Neural cell (in vitro differentiated cells): ENCODE data around the gene ZNF440. TPM values are rescaled to one million over a fixed set of nuclear protein-coding genes. Genes with fewer than 3 reads are reported as not detected.
"Not testable (repeated sequence)": the region's sequence is repeated elsewhere in the genome, so short reads cannot be mapped to it uniquely, and the experiment has no call there.

Experiments used
- H2AFZ ChIP-seq: fragments of 200-600, 300-800 bp; sonication (generic), shearing (Covaris generic); 2 replicates; pipeline ENCODE4 v1.6.0; 2014; ENCODE audit warnings: low read depth, mild to moderate bottlenecking, antibody characterized with exemption, low read length, moderate library complexity
- H3F3A ChIP-seq: fragments of 200-600 bp; shearing (Covaris generic); 2 replicates; pipeline ENCODE4 v1.6.1; 2016; ENCODE audit warnings: mild to moderate bottlenecking, moderate library complexity, mixed read lengths, antibody characterized with exemption, low read length; ENCODE audit not compliant: insufficient read depth, poor library complexity, severe bottlenecking
- H3K27ac ChIP-seq: fragments of 200-600, 300-800 bp; sonication (generic), shearing (Covaris generic); 2 replicates; pipeline ENCODE4 v1.5.1; 2014; ENCODE audit warnings: mild to moderate bottlenecking, low read length, moderate library complexity
- H3K27me3 ChIP-seq: fragments of 300-800, 200-600 bp; sonication (generic), shearing (Covaris generic); 2 replicates; pipeline ENCODE4 v1.6.0; 2014; ENCODE audit warnings: mild to moderate bottlenecking, low read depth, low read length, moderate library complexity; ENCODE audit not compliant: insufficient read depth
- H3K36me3 ChIP-seq: fragments of 300-800, 200-600 bp; sonication (generic), shearing (Covaris generic); 2 replicates; pipeline ENCODE4 v1.5.1; 2014; ENCODE audit warnings: mild to moderate bottlenecking, antibody characterized with exemption, low read length, moderate library complexity; ENCODE audit not compliant: insufficient read depth
- H3K4me2 ChIP-seq: fragments of 300-800, 200-600 bp; sonication (generic), shearing (Covaris generic); 2 replicates; pipeline ENCODE4 v1.6.0; 2014; ENCODE audit warnings: mild to moderate bottlenecking, low read length
- H3K4me3 ChIP-seq: fragments of 300-800, 200-600 bp; sonication (generic), shearing (Covaris generic); 2 replicates; pipeline ENCODE4 v1.5.1; 2014; ENCODE audit warnings: mild to moderate bottlenecking, low read length, moderate library complexity
- H3K79me2 ChIP-seq: fragments of 200-600 bp; shearing (Covaris generic); replicated peaks from 2 replicates; pipeline ENCODE4 v1.6.0; 2014; ENCODE audit warnings: mild to moderate bottlenecking, low read length, moderate library complexity; ENCODE audit not compliant: insufficient read depth
- H3K9ac ChIP-seq: fragments of 300-800, 200-600 bp; sonication (generic), shearing (Covaris generic); 2 replicates; pipeline ENCODE4 v1.6.1; 2016; ENCODE audit warnings: mild to moderate bottlenecking, low read length, mixed read lengths
- H3K9me2 ChIP-seq: fragments of 200-600 bp; shearing (Covaris generic); 2 replicates; pipeline ENCODE4 v1.6.1; 2016; ENCODE audit warnings: mild to moderate bottlenecking, low read length, mixed read lengths; ENCODE audit not compliant: insufficient read depth
- H3K9me3 ChIP-seq: fragments of 200-600, 300-800 bp; sonication (generic), shearing (Covaris generic); 2 replicates; pipeline ENCODE4 v1.6.1; 2016; ENCODE audit warnings: mild to moderate bottlenecking, mixed run types, low read length, moderate library complexity, mixed read lengths
- H4K20me1 ChIP-seq: fragments of 200-600 bp; shearing (Covaris generic); 2 replicates; pipeline ENCODE4 v1.6.1; 2016; ENCODE audit warnings: mild to moderate bottlenecking, mixed run types; ENCODE audit not compliant: insufficient read depth
- EP300 ChIP-seq: fragments of 450-650 bp; conservative IDR thresholded peaks from 2 replicates; pipeline ENCODE4 v1.6.1; 2014; ENCODE audit warnings: antibody characterized with exemption, mild to moderate bottlenecking, moderate library complexity; ENCODE audit not compliant: poor library complexity, severe bottlenecking
- EZH2 ChIP-seq: fragments of 200-600, 300-800 bp; shearing (Covaris generic), sonication (generic); IDR thresholded peaks from 2 replicates; pipeline ENCODE4 v1.6.1; 2014; ENCODE audit warnings: antibody characterized with exemption, low read length, borderline replicate concordance, mild to moderate bottlenecking; ENCODE audit not compliant: insufficient read depth, poor library complexity, severe bottlenecking
- MXI1 ChIP-seq: fragments of 450-650 bp; conservative IDR thresholded peaks from 2 replicates; pipeline ENCODE4 v1.6.1; 2014; ENCODE audit warnings: antibody characterized with exemption, mild to moderate bottlenecking; ENCODE audit not compliant: poor library complexity, severe bottlenecking
- POLR2AphosphoS5 ChIP-seq: IDR thresholded peaks from 2 replicates; pipeline ENCODE4 v1.6.1; 2012
- RAD21 ChIP-seq: fragments of 450-650 bp; conservative IDR thresholded peaks from 2 replicates; pipeline ENCODE4 v1.6.1; 2014; ENCODE audit warnings: antibody characterized with exemption, mild to moderate bottlenecking, moderate library complexity
- SMC3 ChIP-seq: fragments of 450-650 bp; conservative IDR thresholded peaks from 2 replicates; pipeline ENCODE4 v1.6.1; 2014; ENCODE audit warnings: antibody characterized with exemption, mild to moderate bottlenecking, moderate library complexity; ENCODE audit not compliant: poor library complexity
- TAF1 ChIP-seq: IDR thresholded peaks from 2 replicates; pipeline ENCODE4 v1.6.1; 2012; ENCODE audit warnings: low read depth
- polyA plus RNA-seq: library from polyadenylated mRNA; depleted of rRNA; stranded (reverse); fragments of >200 nt; gene quantifications from 2 replicates; pipeline ENCODE4 v1.2.3, GENCODE V29; 2014
- TF ChIP-seq, protein P1 (sequence below): fragments of 450-650 bp; IDR thresholded peaks from 2 replicates; pipeline ENCODE4 v1.5.1; 2014; ENCODE audit warnings: antibody characterized with exemption, mild to moderate bottlenecking, moderate library complexity; ENCODE audit not compliant: poor library complexity, severe bottlenecking
- TF ChIP-seq, protein P2 (sequence below): IDR thresholded peaks from 2 replicates; pipeline ENCODE4 v1.6.1; 2012; ENCODE audit warnings: borderline replicate concordance

The ZNF440 gene
- polyA plus RNA-seq, 1 donor from 2014 or later: 26.6 TPM

DNA sequence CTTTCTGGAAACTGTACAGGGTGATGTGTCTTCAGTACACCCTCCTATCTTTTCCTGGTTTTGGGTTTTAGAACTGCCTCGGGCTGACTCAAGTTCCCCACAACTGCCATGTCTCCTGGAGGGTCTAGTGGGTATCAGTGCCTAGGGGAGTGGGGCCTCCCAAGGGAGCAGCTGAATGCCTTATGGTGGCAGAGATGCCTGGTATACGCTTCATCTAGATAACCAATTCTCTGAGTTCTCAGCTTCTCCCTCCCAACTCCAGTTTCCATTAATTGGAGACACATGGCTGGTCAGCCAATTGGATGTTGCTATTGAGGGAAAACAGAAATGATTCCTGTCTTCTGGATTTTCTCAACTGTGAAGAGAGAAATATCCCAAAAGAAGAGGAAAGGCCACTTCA, 47.2 kb downstream of the ZNF440 start:
- H3K27ac ChIP-seq: no peak overlapping the region
- H3K4me2 ChIP-seq: no peak overlapping the region
- H3K36me3 ChIP-seq: no peaks in the 10 kb centered on the region
- H3K9me2 ChIP-seq: no peaks in the 10 kb centered on the region
- no peaks in the 10 kb centered on the region for H3F3A ChIP-seq
- H3K27me3 ChIP-seq: no peaks in the 10 kb centered on the region
- H3K79me2 ChIP-seq: no peaks in the 10 kb centered on the region
- TF ChIP-seq SMC3 (no peak), RAD21 (no peak), EZH2 (no peak), EP300 (no peak), MXI1 (no peak), TAF1 (no peak), POLR2AphosphoS5 (no peak)
- TF ChIP-seq, protein P1, sequence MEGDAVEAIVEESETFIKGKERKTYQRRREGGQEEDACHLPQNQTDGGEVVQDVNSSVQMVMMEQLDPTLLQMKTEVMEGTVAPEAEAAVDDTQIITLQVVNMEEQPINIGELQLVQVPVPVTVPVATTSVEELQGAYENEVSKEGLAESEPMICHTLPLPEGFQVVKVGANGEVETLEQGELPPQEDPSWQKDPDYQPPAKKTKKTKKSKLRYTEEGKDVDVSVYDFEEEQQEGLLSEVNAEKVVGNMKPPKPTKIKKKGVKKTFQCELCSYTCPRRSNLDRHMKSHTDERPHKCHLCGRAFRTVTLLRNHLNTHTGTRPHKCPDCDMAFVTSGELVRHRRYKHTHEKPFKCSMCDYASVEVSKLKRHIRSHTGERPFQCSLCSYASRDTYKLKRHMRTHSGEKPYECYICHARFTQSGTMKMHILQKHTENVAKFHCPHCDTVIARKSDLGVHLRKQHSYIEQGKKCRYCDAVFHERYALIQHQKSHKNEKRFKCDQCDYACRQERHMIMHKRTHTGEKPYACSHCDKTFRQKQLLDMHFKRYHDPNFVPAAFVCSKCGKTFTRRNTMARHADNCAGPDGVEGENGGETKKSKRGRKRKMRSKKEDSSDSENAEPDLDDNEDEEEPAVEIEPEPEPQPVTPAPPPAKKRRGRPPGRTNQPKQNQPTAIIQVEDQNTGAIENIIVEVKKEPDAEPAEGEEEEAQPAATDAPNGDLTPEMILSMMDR: no peak
- TF ChIP-seq, protein P2, sequence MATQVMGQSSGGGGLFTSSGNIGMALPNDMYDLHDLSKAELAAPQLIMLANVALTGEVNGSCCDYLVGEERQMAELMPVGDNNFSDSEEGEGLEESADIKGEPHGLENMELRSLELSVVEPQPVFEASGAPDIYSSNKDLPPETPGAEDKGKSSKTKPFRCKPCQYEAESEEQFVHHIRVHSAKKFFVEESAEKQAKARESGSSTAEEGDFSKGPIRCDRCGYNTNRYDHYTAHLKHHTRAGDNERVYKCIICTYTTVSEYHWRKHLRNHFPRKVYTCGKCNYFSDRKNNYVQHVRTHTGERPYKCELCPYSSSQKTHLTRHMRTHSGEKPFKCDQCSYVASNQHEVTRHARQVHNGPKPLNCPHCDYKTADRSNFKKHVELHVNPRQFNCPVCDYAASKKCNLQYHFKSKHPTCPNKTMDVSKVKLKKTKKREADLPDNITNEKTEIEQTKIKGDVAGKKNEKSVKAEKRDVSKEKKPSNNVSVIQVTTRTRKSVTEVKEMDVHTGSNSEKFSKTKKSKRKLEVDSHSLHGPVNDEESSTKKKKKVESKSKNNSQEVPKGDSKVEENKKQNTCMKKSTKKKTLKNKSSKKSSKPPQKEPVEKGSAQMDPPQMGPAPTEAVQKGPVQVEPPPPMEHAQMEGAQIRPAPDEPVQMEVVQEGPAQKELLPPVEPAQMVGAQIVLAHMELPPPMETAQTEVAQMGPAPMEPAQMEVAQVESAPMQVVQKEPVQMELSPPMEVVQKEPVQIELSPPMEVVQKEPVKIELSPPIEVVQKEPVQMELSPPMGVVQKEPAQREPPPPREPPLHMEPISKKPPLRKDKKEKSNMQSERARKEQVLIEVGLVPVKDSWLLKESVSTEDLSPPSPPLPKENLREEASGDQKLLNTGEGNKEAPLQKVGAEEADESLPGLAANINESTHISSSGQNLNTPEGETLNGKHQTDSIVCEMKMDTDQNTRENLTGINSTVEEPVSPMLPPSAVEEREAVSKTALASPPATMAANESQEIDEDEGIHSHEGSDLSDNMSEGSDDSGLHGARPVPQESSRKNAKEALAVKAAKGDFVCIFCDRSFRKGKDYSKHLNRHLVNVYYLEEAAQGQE: no peak
- H2AFZ ChIP-seq: no peak overlapping the region
- H3K4me3 ChIP-seq: no peak overlapping the region
- peaks cover 3% of the 10 kb centered on the region for H3K9me3 ChIP-seq
- H4K20me1 ChIP-seq: no peaks in the 10 kb centered on the region
- H3K9ac ChIP-seq: no peak overlapping the region

DNA sequence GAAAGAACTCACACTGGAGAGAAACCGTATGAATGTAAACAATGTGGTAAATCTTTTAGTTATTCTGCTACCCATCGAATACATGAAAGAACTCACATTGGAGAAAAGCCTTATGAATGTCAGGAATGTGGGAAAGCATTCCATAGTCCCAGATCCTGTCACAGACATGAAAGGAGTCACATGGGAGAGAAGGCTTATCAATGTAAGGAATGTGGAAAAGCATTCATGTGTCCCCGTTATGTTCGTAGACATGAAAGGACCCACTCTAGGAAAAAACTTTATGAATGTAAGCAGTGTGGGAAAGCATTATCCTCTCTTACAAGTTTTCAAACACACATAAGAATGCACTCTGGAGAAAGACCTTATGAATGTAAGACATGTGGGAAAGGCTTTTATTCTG, 53.7 kb downstream of the ZNF440 start:
- H3K79me2 ChIP-seq, H3K27ac ChIP-seq, H3K9me2 ChIP-seq, H3K36me3 ChIP-seq, H2AFZ ChIP-seq, H3K4me2 ChIP-seq, H4K20me1 ChIP-seq, H3K9me3 ChIP-seq, H3K9ac ChIP-seq, H3F3A ChIP-seq, H3K27me3 ChIP-seq, H3K4me3 ChIP-seq: not testable (repeated sequence)

DNA sequence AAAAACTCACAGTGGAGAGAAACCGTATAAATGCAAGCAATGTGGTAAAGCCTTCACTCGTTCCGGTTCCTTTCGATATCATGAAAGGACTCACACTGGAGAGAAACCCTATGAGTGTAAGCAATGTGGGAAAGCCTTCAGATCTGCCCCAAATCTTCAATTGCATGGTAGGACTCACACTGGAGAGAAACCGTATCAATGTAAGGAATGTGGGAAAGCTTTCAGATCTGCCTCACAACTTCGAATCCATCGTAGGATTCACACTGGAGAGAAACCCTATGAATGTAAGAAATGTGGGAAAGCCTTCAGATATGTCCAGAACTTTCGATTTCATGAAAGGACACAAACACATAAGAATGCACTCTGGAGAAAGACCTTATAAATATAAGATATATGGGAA, 54.1 kb downstream of the ZNF440 start:
- Histone ChIP-seq H3K9me3 (no peaks in the 10 kb centered on the region), H3K27ac (no peak overlapping the region), H3K9ac (no peak overlapping the region), H3K36me3 (no peaks in the 10 kb centered on the region), H3K4me3 (no peak overlapping the region), H3K79me2 (no peaks in the 10 kb centered on the region), H3K9me2 (no peaks in the 10 kb centered on the region), H3F3A (no peaks in the 10 kb centered on the region), H4K20me1 (no peaks in the 10 kb centered on the region), H2AFZ (no peak overlapping the region), H3K4me2 (no peak overlapping the region), H3K27me3 (no peaks in the 10 kb centered on the region)
- TF ChIP-seq TAF1 (no peak), RAD21 (no peak), EP300 (no peak)
- TF ChIP-seq, protein P1: no peak
